SU-DHL-6 (cell line): Measurements from ENCODE around the gene GNAI1.

ENCODE experiments used
- H2AFZ ChIP-seq: fragments of 200-600 bp; sonication (generic); 2 replicates; pipeline ENCODE4 v1.6.1; 2014; ENCODE audit warnings: low read depth, mild to moderate bottlenecking, moderate library complexity, mixed read lengths, antibody characterized with exemption, low read length; ENCODE audit not compliant: severe bottlenecking
- H3F3A ChIP-seq: fragments of 200-600 bp; shearing (Covaris generic); 2 replicates; pipeline ENCODE4 v1.6.0; 2016; ENCODE audit warnings: antibody characterized with exemption, mild to moderate bottlenecking; ENCODE audit not compliant: insufficient read depth
- H3K27ac ChIP-seq: fragments of 200-600 bp; sonication (generic); 2 replicates; pipeline ENCODE4 v1.5.1; 2016; ENCODE audit warnings: low read depth, mild to moderate bottlenecking, low read length, moderate library complexity, mixed read lengths
- H3K27me3 ChIP-seq: fragments of 200-600 bp; sonication (generic), shearing (Covaris generic); 2 replicates; pipeline ENCODE4 v1.6.0; 2014; ENCODE audit warnings: mild to moderate bottlenecking, low read length
- H3K36me3 ChIP-seq: fragments of 200-600 bp; sonication (generic); 2 replicates; pipeline ENCODE4 v1.6.1; 2014; ENCODE audit warnings: mild to moderate bottlenecking, low read length, mixed read lengths
- H3K4me2 ChIP-seq: fragments of 300-600, 200-600 bp; shearing (Covaris generic), sonication (generic); 2 replicates; pipeline ENCODE4 v1.6.0; 2014; ENCODE audit warnings: low read length, low read depth, mild to moderate bottlenecking; ENCODE audit not compliant: poor library complexity, severe bottlenecking
- H3K4me3 ChIP-seq: fragments of 200-600 bp; sonication (generic); 2 replicates; pipeline ENCODE4 v1.5.1; 2014; ENCODE audit warnings: antibody characterized with exemption, low read length, mild to moderate bottlenecking, mixed read lengths; ENCODE audit not compliant: insufficient read depth, poor library complexity, severe bottlenecking
- H3K79me2 ChIP-seq: fragments of 200-600 bp; sonication (generic); 2 replicates; pipeline ENCODE4 v1.6.1; 2014; ENCODE audit warnings: mild to moderate bottlenecking, low read length, moderate library complexity; ENCODE audit not compliant: insufficient read depth
- H3K9ac ChIP-seq: fragments of 200-600 bp; sonication (generic); 2 replicates; pipeline ENCODE4 v1.7.0; 2014; ENCODE audit warnings: mild to moderate bottlenecking, low read length
- H3K9me2 ChIP-seq: fragments of 200-600 bp; sonication (generic); replicated peaks from 2 replicates; pipeline ENCODE4 v1.6.1; 2014; ENCODE audit warnings: low read length; ENCODE audit not compliant: insufficient read depth
- H3K9me3 ChIP-seq: fragments of 200-600 bp; sonication (generic); 2 replicates; pipeline ENCODE4 v1.6.1; 2014; ENCODE audit warnings: low read length, mixed read lengths; ENCODE audit not compliant: insufficient read depth
- H4K20me1 ChIP-seq: fragments of 200-600 bp; sonication (generic); 2 replicates; pipeline ENCODE4 v1.6.1; 2014; ENCODE audit warnings: low read depth, mild to moderate bottlenecking, antibody characterized with exemption, low read length, moderate library complexity, mixed read lengths
- CTCF ChIP-seq: fragments of 200-600 bp; sonication (generic); IDR thresholded peaks from one replicate; pipeline ENCODE4 v1.5.1; 2017; ENCODE audit warnings: antibody characterized with exemption, mild to moderate bottlenecking, low read length, moderate library complexity; ENCODE audit not compliant: insufficient read depth, poor library complexity, severe bottlenecking
- EZH2phosphoT487 ChIP-seq: fragments of 200-600 bp; sonication (generic), shearing (Covaris generic); conservative IDR thresholded peaks from 2 replicates; pipeline ENCODE4 v1.6.1; 2018; ENCODE audit warnings: mild to moderate bottlenecking, antibody characterized with exemption, low read length, moderate library complexity, mixed read lengths

Gene GNAI1

GRCh38 chr7:80208700-80209099 lies 74.1 kb downstream of the GNAI1 start:
- Histone ChIP-seq H3K9me2 (no peaks in the 10 kb centered on the region), H3K79me2 (no peaks in the 10 kb centered on the region)

GRCh38 chr7:80210400-80210799 lies 75.8 kb downstream of the GNAI1 start:
- TF ChIP-seq EZH2phosphoT487 = no peak
- no peak for TF ChIP-seq CTCF
- H3K4me3 ChIP-seq = no peak overlapping the region
- no peaks in the 10 kb centered on the region for H3K79me2 ChIP-seq
- no peak overlapping the region for H3K27ac ChIP-seq
- no peak overlapping the region for H3K4me2 ChIP-seq
- H3K9me2 ChIP-seq = 0 out of 2 replicates have a peak, but pooled peaks cover 3% of the 10 kb centered on the region
- H3K27me3 ChIP-seq = no peaks in the 10 kb centered on the region
- no peaks in the 10 kb centered on the region for H4K20me1 ChIP-seq
- H3K9ac ChIP-seq = no peak overlapping the region
- H3K9me3 ChIP-seq = no peaks in the 10 kb centered on the region
- no peak overlapping the region for H2AFZ ChIP-seq
- no peaks in the 10 kb centered on the region for H3F3A ChIP-seq
- no peaks in the 10 kb centered on the region for H3K36me3 ChIP-seq

More at GRCh38 chr7:80208700-80209099, 74.1 kb downstream of the GNAI1 start:
- Histone ChIP-seq H3K27me3 (no peaks in the 10 kb centered on the region), H3K36me3 (no peaks in the 10 kb centered on the region), H3K4me3 (no peak overlapping the region), H3K4me2 (no peak overlapping the region), H2AFZ (no peak overlapping the region), H3K27ac (no peak overlapping the region), H3F3A (no peaks in the 10 kb centered on the region), H4K20me1 (no peaks in the 10 kb centered on the region), H3K9me3 (no peaks in the 10 kb centered on the region), H3K9ac (no peak overlapping the region)
- no peak for TF ChIP-seq EZH2phosphoT487
- no peak for TF ChIP-seq CTCF

GRCh38 chr7:80213814-80214213 lies 79.2 kb downstream of the GNAI1 start:
- Histone ChIP-seq H3K36me3 (no peaks in the 10 kb centered on the region), H3K4me2 (no peak overlapping the region), H3K9me3 (no peaks in the 10 kb centered on the region), H3K9ac (no peak overlapping the region), H3F3A (no peaks in the 10 kb centered on the region), H3K4me3 (no peak overlapping the region), H4K20me1 (no peaks in the 10 kb centered on the region), H3K79me2 (no peaks in the 10 kb centered on the region), H3K9me2 (0 out of 2 replicates have a peak, but pooled peaks cover 3% of the 10 kb centered on the region), H3K27ac (no peak overlapping the region), H3K27me3 (no peaks in the 10 kb centered on the region), H2AFZ (no peak overlapping the region)
- TF ChIP-seq CTCF (no peak), EZH2phosphoT487 (no peak)
